GM23248 (cell line): ENCODE measurements around the gene PAQR5.

ENCODE experiments used
- EZH2 ChIP-seq: fragments of 200-600 bp; sonication (generic); IDR thresholded peaks from 2 replicates; pipeline ENCODE4 v1.6.1; 2018; ENCODE audit warnings: antibody characterized with exemption, mild to moderate bottlenecking; ENCODE audit not compliant: insufficient read depth, poor library complexity, severe bottlenecking
- EZH2phosphoT487 ChIP-seq: fragments of 200-600 bp; sonication (generic); IDR thresholded peaks from 2 replicates; pipeline ENCODE4 v1.6.1; 2018; ENCODE audit warnings: antibody characterized with exemption, moderate library complexity, mild to moderate bottlenecking, low read depth; ENCODE audit not compliant: insufficient read depth

DNA sequence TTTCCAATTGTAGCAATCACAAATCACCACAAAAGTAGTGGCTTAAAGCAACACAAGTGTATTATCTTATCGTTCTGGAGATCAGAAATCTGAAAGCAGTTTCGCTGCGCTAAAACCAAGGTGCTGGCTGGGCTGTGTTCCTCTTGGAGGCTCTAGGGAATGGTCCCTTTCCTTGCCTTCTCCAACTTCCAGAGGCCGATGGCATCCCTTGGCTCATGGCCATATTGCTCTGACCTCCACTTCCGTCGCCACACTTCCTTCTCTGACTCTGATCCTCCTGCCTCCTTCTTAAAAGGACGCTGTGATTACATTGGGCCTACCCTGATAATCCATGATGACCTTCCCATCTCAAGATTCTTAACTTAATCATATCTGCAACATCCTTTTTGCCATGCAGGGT, 10.7 kb upstream of the PAQR5 start:
- no peak for TF ChIP-seq EZH2
- TF ChIP-seq EZH2phosphoT487: no peak
